Measurements from ENCODE around the gene MAPK7.
A peak's percentile ranks its signal among the peaks of the same experiment; 100 is the strongest.
"Not testable (repeated sequence)": the region's sequence is repeated elsewhere in the genome, so short reads cannot be mapped to it uniquely, and the experiment has no call there.

MAPK7 gene

GRCh38 chr17:19343256-19343630 lies 35.1 kb upstream of the MAPK7 start:
- DNase-seq (ENCODE audit: low read depth), result no peak

- no peak for DNase-seq (ENCODE audit: low read depth)
Observed at GRCh38 chr17:19343671-19344151, 34.6 kb upstream of the MAPK7 start.

- no peak for DNase-seq (ENCODE audit: low read depth)
Observed at GRCh38 chr17:19344311-19345066, 33.8 kb upstream of the MAPK7 start.

GRCh38 chr17:19345067-19345460 lies 33.2 kb upstream of the MAPK7 start:
- no peak for DNase-seq (ENCODE audit: low read depth)

GRCh38 chr17:19345486-19346350 lies 32.6 kb upstream of the MAPK7 start:
- DNase-seq (ENCODE audit: low read depth), result no peak

GRCh38 chr17:19346351-19347255 lies 31.7 kb upstream of the MAPK7 start:
- DNase-seq (ENCODE audit: low read depth), result no peak

- DNase-seq (ENCODE audit: low read depth), result no peak
Observed at GRCh38 chr17:19347323-19348080, 30.8 kb upstream of the MAPK7 start.

- DNase-seq (ENCODE audit: low read depth), result no peak
Observed at GRCh38 chr17:19348081-19348650, 30.1 kb upstream of the MAPK7 start.

- no peak for DNase-seq (ENCODE audit: low read depth)
Observed at GRCh38 chr17:19348806-19349205, 29.5 kb upstream of the MAPK7 start.

- not testable (repeated sequence) for DNase-seq (ENCODE audit: low read depth)
Observed at GRCh38 chr17:19353401-19353800, 24.9 kb upstream of the MAPK7 start.

GRCh38 chr17:19354748-19355147 lies 23.6 kb upstream of the MAPK7 start:
- DNase-seq (ENCODE audit: low read depth), result no peak

GRCh38 chr17:19357351-19357750 lies 20.9 kb upstream of the MAPK7 start:
- no peak for DNase-seq (ENCODE audit: low read depth)

- DNase-seq (ENCODE audit: low read depth), result no peak
Observed at GRCh38 chr17:19357761-19358160, 20.5 kb upstream of the MAPK7 start.

GRCh38 chr17:19359151-19359550 lies 19.1 kb upstream of the MAPK7 start:
- no peak for DNase-seq (ENCODE audit: low read depth)

GRCh38 chr17:19359856-19360255 lies 18.4 kb upstream of the MAPK7 start:
- no peak for DNase-seq (ENCODE audit: low read depth)

- no peak for DNase-seq (ENCODE audit: low read depth)
Observed at GRCh38 chr17:19360772-19361171, 17.5 kb upstream of the MAPK7 start.

- no peak for DNase-seq (ENCODE audit: low read depth)
Observed at GRCh38 chr17:19361326-19361725, 17.0 kb upstream of the MAPK7 start.

GRCh38 chr17:19361944-19362276 lies 16.4 kb upstream of the MAPK7 start:
- DNase-seq (ENCODE audit: low read depth), result no peak

- DNase-seq (ENCODE audit: low read depth), result peak; percentile 84
Observed at GRCh38 chr17:19362277-19363113, 15.8 kb upstream of the MAPK7 start, which contains the start of gene B9D1. Gene B9D1 (minus strand): TSS chr17:19362723. CDS start chr17:19362569, 154 bp downstream.

- no peak for DNase-seq (ENCODE audit: low read depth)
Observed at GRCh38 chr17:19363114-19363438, 15.2 kb upstream of the MAPK7 start.
